HCT116 (cell line): ENCODE measurements around the gene SLC7A1. TPM values are rescaled to one million over a fixed set of nuclear protein-coding genes. Genes with fewer than 3 reads are reported as not detected.

Experiments used
- ATAC-seq: fragments of 200-7000 bp; cut with Tn5 transposase; 2 replicates; pipeline ENCODE4 v1.9.1; 2020; ENCODE audit warnings: mild to moderate bottlenecking, moderate library complexity
- BruUV-seq: library from RNA; stranded (reverse); fragments of 400-500 nt; replicated peaks from 2 replicates; lab custom pipeline; 2021; lab: Mats Ljungman, UMichigan
- CTCF ChIA-PET: fragments of 300-600 bp; sonication (Branson Sonifier 250); formaldehyde crosslinking; loops from one replicate; lab custom pipeline; 2021; ENCODE audit warnings: antibody characterized with exemption; lab: Charles Lee
- POLR2A ChIA-PET: fragments of 300-600, 350-600 bp; sonication (Branson Sonifier 250); formaldehyde crosslinking; loops from one replicate; lab custom pipeline; 2021; ENCODE audit warnings: antibody characterized with exemption; lab: Charles Lee
- RAD21 ChIA-PET, 2 experiments: fragments of 300-600 bp; sonication (Branson Sonifier 250); formaldehyde crosslinking; loops; one replicate each; lab custom pipeline; 2023; ENCODE audit warnings: low total read pairs in 2 of 2; ENCODE audit not compliant: uncharacterized antibody in 2 of 2, unreplicated experiment in 2 of 2, low non-redundant PET in 1 of 2; lab: Charles Lee
- DNase-seq: peaks from one replicate; pipeline ENCODE4 v3.0.0-alpha.2; 2010; ENCODE audit warnings: low read depth, low spot score
- H2AFZ ChIP-seq: fragments of 200-600 bp; shearing (Covaris generic), sonication (generic); 2 replicates; pipeline ENCODE4 v1.6.1; 2017; ENCODE audit warnings: low read depth, mixed run types, mixed read lengths, antibody characterized with exemption, low read length; ENCODE audit not compliant: poor library complexity, severe bottlenecking
- H3K27ac ChIP-seq: 2 replicates; pipeline ENCODE4 v1.5.1; 2012; ENCODE audit warnings: low read depth, low read length
- H3K27me3 ChIP-seq: fragments of 200-600 bp; sonication (generic); 2 replicates; pipeline ENCODE4 v1.6.1; 2016; ENCODE audit warnings: mixed run types, low read length, mixed read lengths; ENCODE audit not compliant: insufficient read depth
- H3K36me3 ChIP-seq, 2 experiments: fragments of 200-500 bp in 1 of 2; fragments of 200-600 bp in 1 of 2; sonication (Bioruptor generic) in 1 of 2; sonication (generic) in 1 of 2; 2 replicates each; pipeline versions ENCODE4 v1.5.1 to v1.6.1; 2014 to 2016; ENCODE audit warnings: low read length in 2 of 2, inconsistent platforms in 1 of 2, mixed read lengths in 1 of 2, mixed run types in 1 of 2; ENCODE audit not compliant: insufficient read depth in 2 of 2, control insufficient read depth in 1 of 2
- H3K4me1 ChIP-seq, 2 experiments: fragments of 200-600 bp in 1 of 2; sonication (generic) in 1 of 2; 2 replicates each; pipeline versions ENCODE4 v1.5.1 to v1.6.1; 2012 to 2017; ENCODE audit warnings: low read length in 2 of 2, inconsistent platforms in 1 of 2, mild to moderate bottlenecking in 1 of 2, mixed read lengths in 1 of 2, mixed run types in 1 of 2, moderate library complexity in 1 of 2; ENCODE audit not compliant: insufficient read depth in 2 of 2, control insufficient read depth in 1 of 2
- H3K4me2 ChIP-seq: fragments of 200-600 bp; sonication (generic); 2 replicates; pipeline ENCODE4 v1.6.1; 2017; ENCODE audit warnings: mixed run types, low read length, mixed read lengths
- H3K4me3 ChIP-seq, 2 experiments: fragments of 200-600 bp in 1 of 2; sonication (generic) in 1 of 2; replicated peaks in 1 of 2; 2 replicates each; pipeline ENCODE4 v1.5.1; 2011 to 2016; ENCODE audit warnings: low read length in 2 of 2, control low read depth in 1 of 2, low read depth in 1 of 2, mild to moderate bottlenecking in 1 of 2, mixed read lengths in 1 of 2, mixed run types in 1 of 2
- H3K79me2 ChIP-seq: fragments of 200-600 bp; sonication (generic); 2 replicates; pipeline ENCODE4 v1.6.1; 2017; ENCODE audit warnings: mild to moderate bottlenecking, mixed run types, low read length, moderate library complexity, mixed read lengths; ENCODE audit not compliant: insufficient read depth
- H3K9ac ChIP-seq: fragments of 200-600 bp; sonication (generic); 2 replicates; pipeline ENCODE4 v1.6.1; 2016; ENCODE audit warnings: low read length, mixed read lengths
- H3K9me2 ChIP-seq: fragments of 200-600 bp; sonication (generic), shearing (Covaris generic); 2 replicates; pipeline ENCODE4 v1.6.1; 2017; ENCODE audit warnings: mixed run types, mild to moderate bottlenecking, moderate library complexity; ENCODE audit not compliant: insufficient read depth
- H3K9me3 ChIP-seq, 2 experiments: fragments of 200-500 bp in 1 of 2; fragments of 200-600 bp in 1 of 2; sonication (Bioruptor generic) in 1 of 2; sonication (generic) in 1 of 2; 2 replicates each; pipeline ENCODE4 v1.6.1; 2014 to 2017; ENCODE audit warnings: low read length in 2 of 2, mixed read lengths in 2 of 2, inconsistent platforms in 1 of 2, low read depth in 1 of 2, mild to moderate bottlenecking in 1 of 2, mixed run types in 1 of 2, moderate library complexity in 1 of 2; ENCODE audit not compliant: control insufficient read depth in 1 of 2, insufficient read depth in 1 of 2
- H4K20me1 ChIP-seq: fragments of 200-600 bp; sonication (generic), shearing (Covaris generic); 2 replicates; pipeline ENCODE4 v1.6.1; 2017; ENCODE audit warnings: mixed run types, mild to moderate bottlenecking, moderate library complexity; ENCODE audit not compliant: insufficient read depth
- ATF3 ChIP-seq: IDR thresholded peaks from 2 replicates; pipeline ENCODE4 v1.6.1; 2012
- CBX3 ChIP-seq: IDR thresholded peaks from 2 replicates; pipeline ENCODE4 v1.6.1; 2012; ENCODE audit warnings: low read depth
- CEBPB ChIP-seq: IDR thresholded peaks from 2 replicates; pipeline ENCODE4 v1.6.1; 2012; ENCODE audit warnings: low read depth
- EGR1 ChIP-seq: IDR thresholded peaks from 2 replicates; pipeline ENCODE4 v1.6.1; 2012; ENCODE audit warnings: low read depth
- EZH2 ChIP-seq: fragments of 200-600 bp; sonication (generic); IDR thresholded peaks from 2 replicates; pipeline ENCODE4 v1.6.1; 2017; ENCODE audit warnings: antibody characterized with exemption, mixed run types
- EZH2phosphoT487 ChIP-seq: fragments of 200-600 bp; IDR thresholded peaks from 2 replicates; pipeline ENCODE4 v1.6.1; 2018; ENCODE audit warnings: antibody characterized with exemption, borderline replicate concordance
- FOSL1 ChIP-seq: IDR thresholded peaks from 2 replicates; pipeline ENCODE4 v1.6.1; 2012; ENCODE audit warnings: low read depth
- MAX ChIP-seq: IDR thresholded peaks from 2 replicates; pipeline ENCODE4 v1.6.1; 2012
- POLR2A ChIP-seq: IDR thresholded peaks from 2 replicates; pipeline ENCODE4 v1.7.0; 2011; ENCODE audit warnings: borderline replicate concordance; ENCODE audit not compliant: insufficient read depth, insufficient read length; ENCODE audit errors: extremely low read depth
- POLR2AphosphoS5 ChIP-seq: IDR thresholded peaks from 2 replicates; pipeline ENCODE4 v1.6.1; 2011; ENCODE audit warnings: mild to moderate bottlenecking, low read depth, low read length, moderate library complexity
- RAD21 ChIP-seq: IDR thresholded peaks from 2 replicates; pipeline ENCODE4 v1.6.1; 2012; ENCODE audit warnings: low read depth, mild to moderate bottlenecking
- SIN3A ChIP-seq: IDR thresholded peaks from 2 replicates; pipeline ENCODE4 v1.6.1; 2012; ENCODE audit warnings: low read depth
- SP1 ChIP-seq: IDR thresholded peaks from 2 replicates; pipeline ENCODE4 v1.6.1; 2012; ENCODE audit warnings: low read depth
- SRF ChIP-seq: IDR thresholded peaks from 2 replicates; pipeline ENCODE4 v1.6.1; 2012; ENCODE audit warnings: low read depth
- TCF7L2 ChIP-seq: IDR thresholded peaks from 2 replicates; pipeline ENCODE4 v1.7.0; 2011; ENCODE audit warnings: borderline replicate concordance, inconsistent platforms; ENCODE audit not compliant: insufficient read depth, insufficient read length; ENCODE audit errors: extremely low read depth
- YY1 ChIP-seq: IDR thresholded peaks from 2 replicates; pipeline ENCODE4 v1.6.1; 2011; ENCODE audit warnings: low read length, low read depth, moderate library complexity, mild to moderate bottlenecking; ENCODE audit not compliant: insufficient replicate concordance; ENCODE audit errors: extremely low read depth
- ZBTB33 ChIP-seq: IDR thresholded peaks from 2 replicates; pipeline ENCODE4 v1.6.1; 2011; ENCODE audit warnings: mild to moderate bottlenecking, low read length, moderate library complexity; ENCODE audit not compliant: insufficient replicate concordance; ENCODE audit errors: extremely low read depth
- ZFX ChIP-seq: fragments of 450-650 bp; IDR thresholded peaks from 2 replicates; pipeline ENCODE4 v1.6.1; 2017
- intact Hi-C: fragments of 100-400 bp; cut with micrococcal nuclease; formaldehyde crosslinking; loops from 2 replicates; pipeline ENCODE4 v1.10.0; 2022
- total RNA-seq: library from RNA; stranded (reverse); gene quantifications from one replicate; pipeline ENCODE4 v1.2.1, GENCODE V29; 2021; ENCODE audit not compliant: unreplicated experiment
- TF ChIP-seq, protein P1 (sequence below): IDR thresholded peaks from 2 replicates; pipeline ENCODE4 v1.6.1; 2012; ENCODE audit warnings: low read depth

SLC7A1 gene
- total RNA-seq, 1 experiment from 2014 or later = 124 TPM

DNA sequence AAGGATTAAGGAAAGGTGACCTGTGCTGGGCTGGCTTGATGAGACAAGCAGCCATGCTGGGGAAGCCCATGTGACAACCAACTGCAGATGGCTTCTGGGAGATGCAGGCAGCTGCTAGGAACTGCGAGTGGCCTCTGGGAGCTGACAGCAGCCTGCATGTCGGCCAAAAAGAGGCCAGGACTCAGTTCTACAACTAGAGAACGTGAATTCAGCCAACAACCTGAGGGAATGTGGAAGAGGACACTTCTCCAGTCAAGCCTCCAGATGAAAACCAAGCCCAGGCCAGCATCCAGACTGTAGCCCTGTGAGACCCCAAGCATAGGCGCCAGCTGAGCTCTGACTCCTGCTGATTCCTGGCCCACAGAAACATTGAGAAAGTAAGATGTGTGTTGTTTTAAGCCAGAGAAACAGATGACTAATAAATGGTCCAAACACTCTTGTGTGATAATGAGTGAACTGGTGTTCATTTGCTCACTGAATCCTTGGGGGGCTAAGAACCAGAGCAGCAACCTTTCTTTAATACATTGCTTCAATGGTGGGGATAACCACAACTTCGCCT lies 45.0 kb downstream of the SLC7A1 start:
- Histone ChIP-seq H3K27ac (no peak overlapping the region), H3K79me2 (peaks cover 91% of the 10 kb centered on the region), H3K4me1 (no peaks in the 10 kb centered on the region), H4K20me1 (0 out of 2 replicates have a peak, but pooled peaks cover 7% of the 10 kb centered on the region), H3K27me3 (no peaks in the 10 kb centered on the region), H3K4me2 (no peak overlapping the region), H3K9ac (no peak overlapping the region), H3K4me3 (no peak overlapping the region), H2AFZ (no peak overlapping the region), H3K9me3 (no peaks in the 10 kb centered on the region), H3K36me3 (peaks cover 11 to 32% of the 10 kb centered on the region in 2 experiments), H3K9me2 (no peaks in the 10 kb centered on the region)
- POLR2A ChIA-PET = no interaction called here
- RAD21 ChIA-PET = no interaction called here
- CTCF ChIA-PET = no interaction called here
- no peak for ATAC-seq
- intact Hi-C loops = no loop called here
- TF ChIP-seq EGR1 (no peak), TCF7L2 (no peak), CBX3 (no peak), MAX (no peak), SIN3A (no peak), SP1 (no peak), RAD21 (no peak), YY1 (no peak), EZH2phosphoT487 (no peak), CEBPB (no peak), POLR2AphosphoS5 (no peak), POLR2A (no peak), FOSL1 (no peak), SRF (no peak), EZH2 (no peak), ATF3 (no peak), ZBTB33 (no peak), ZFX (no peak)
- TF ChIP-seq, protein P1, sequence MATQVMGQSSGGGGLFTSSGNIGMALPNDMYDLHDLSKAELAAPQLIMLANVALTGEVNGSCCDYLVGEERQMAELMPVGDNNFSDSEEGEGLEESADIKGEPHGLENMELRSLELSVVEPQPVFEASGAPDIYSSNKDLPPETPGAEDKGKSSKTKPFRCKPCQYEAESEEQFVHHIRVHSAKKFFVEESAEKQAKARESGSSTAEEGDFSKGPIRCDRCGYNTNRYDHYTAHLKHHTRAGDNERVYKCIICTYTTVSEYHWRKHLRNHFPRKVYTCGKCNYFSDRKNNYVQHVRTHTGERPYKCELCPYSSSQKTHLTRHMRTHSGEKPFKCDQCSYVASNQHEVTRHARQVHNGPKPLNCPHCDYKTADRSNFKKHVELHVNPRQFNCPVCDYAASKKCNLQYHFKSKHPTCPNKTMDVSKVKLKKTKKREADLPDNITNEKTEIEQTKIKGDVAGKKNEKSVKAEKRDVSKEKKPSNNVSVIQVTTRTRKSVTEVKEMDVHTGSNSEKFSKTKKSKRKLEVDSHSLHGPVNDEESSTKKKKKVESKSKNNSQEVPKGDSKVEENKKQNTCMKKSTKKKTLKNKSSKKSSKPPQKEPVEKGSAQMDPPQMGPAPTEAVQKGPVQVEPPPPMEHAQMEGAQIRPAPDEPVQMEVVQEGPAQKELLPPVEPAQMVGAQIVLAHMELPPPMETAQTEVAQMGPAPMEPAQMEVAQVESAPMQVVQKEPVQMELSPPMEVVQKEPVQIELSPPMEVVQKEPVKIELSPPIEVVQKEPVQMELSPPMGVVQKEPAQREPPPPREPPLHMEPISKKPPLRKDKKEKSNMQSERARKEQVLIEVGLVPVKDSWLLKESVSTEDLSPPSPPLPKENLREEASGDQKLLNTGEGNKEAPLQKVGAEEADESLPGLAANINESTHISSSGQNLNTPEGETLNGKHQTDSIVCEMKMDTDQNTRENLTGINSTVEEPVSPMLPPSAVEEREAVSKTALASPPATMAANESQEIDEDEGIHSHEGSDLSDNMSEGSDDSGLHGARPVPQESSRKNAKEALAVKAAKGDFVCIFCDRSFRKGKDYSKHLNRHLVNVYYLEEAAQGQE = no peak
- no TSS peak for BruUV-seq
- no peak for DNase-seq
